GM21367 (cell line): Measurements from ENCODE around the gene GALNT5.

Source experiments
- ATAC-seq: cut with Tn5 transposase; IDR thresholded peaks from one replicate; pipeline ENCODE4 v1.9.1; 2021; ENCODE audit not compliant: unreplicated experiment

The GALNT5 gene

GRCh38 chr2:157362627-157363026, 105.1 kb downstream of the GALNT5 start:
- ATAC-seq, result no peak

- ATAC-seq, result peak; percentile 36
These were observed 106.2 kb downstream of the GALNT5 start for GRCh38 chr2:157363612-157364101.
